Choroid plexus epithelial cell (primary cell): ENCODE data around the gene GPX7.

Source experiments
- DNase-seq: peaks from one replicate; pipeline ENCODE4 v3.0.0-alpha.2; 2010; ENCODE audit warnings: low read depth
- H3K4me3 ChIP-seq: 2 replicates; pipeline ENCODE4 v1.5.1; 2011; ENCODE audit warnings: low read depth, mild to moderate bottlenecking, control low read depth, low read length, moderate library complexity
- TF ChIP-seq, protein P1 (sequence below): conservative IDR thresholded peaks from 2 replicates; pipeline ENCODE4 v1.5.1; 2011; ENCODE audit warnings: low read depth, mild to moderate bottlenecking, control low read depth, inconsistent platforms, low read length, moderate library complexity

GPX7 gene

GRCh38 chr1:52588027-52588426, 14.1 kb upstream of the GPX7 start:
- no peak for DNase-seq
- H3K4me3 ChIP-seq: no peak overlapping the region
- TF ChIP-seq, protein P1, sequence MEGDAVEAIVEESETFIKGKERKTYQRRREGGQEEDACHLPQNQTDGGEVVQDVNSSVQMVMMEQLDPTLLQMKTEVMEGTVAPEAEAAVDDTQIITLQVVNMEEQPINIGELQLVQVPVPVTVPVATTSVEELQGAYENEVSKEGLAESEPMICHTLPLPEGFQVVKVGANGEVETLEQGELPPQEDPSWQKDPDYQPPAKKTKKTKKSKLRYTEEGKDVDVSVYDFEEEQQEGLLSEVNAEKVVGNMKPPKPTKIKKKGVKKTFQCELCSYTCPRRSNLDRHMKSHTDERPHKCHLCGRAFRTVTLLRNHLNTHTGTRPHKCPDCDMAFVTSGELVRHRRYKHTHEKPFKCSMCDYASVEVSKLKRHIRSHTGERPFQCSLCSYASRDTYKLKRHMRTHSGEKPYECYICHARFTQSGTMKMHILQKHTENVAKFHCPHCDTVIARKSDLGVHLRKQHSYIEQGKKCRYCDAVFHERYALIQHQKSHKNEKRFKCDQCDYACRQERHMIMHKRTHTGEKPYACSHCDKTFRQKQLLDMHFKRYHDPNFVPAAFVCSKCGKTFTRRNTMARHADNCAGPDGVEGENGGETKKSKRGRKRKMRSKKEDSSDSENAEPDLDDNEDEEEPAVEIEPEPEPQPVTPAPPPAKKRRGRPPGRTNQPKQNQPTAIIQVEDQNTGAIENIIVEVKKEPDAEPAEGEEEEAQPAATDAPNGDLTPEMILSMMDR: no peak

GRCh38 chr1:52588535-52588934, 13.6 kb upstream of the GPX7 start:
- H3K4me3 ChIP-seq: no peak overlapping the region
- no peak for DNase-seq
- TF ChIP-seq, protein P1: no peak

- H3K4me3 ChIP-seq: no peak overlapping the region
- DNase-seq: no peak
- TF ChIP-seq, protein P1: no peak
Observed at GRCh38 chr1:52590266-52590665, 11.9 kb upstream of the GPX7 start.

GRCh38 chr1:52592637-52593323, 9.4 kb upstream of the GPX7 start:
- DNase-seq: no peak
- TF ChIP-seq, protein P1: no peak
- no peak overlapping the region for H3K4me3 ChIP-seq

- no peak for DNase-seq
- TF ChIP-seq, protein P1: no peak
- H3K4me3 ChIP-seq: no peak overlapping the region
Observed at GRCh38 chr1:52593495-52593894, 8.7 kb upstream of the GPX7 start.

DNA sequence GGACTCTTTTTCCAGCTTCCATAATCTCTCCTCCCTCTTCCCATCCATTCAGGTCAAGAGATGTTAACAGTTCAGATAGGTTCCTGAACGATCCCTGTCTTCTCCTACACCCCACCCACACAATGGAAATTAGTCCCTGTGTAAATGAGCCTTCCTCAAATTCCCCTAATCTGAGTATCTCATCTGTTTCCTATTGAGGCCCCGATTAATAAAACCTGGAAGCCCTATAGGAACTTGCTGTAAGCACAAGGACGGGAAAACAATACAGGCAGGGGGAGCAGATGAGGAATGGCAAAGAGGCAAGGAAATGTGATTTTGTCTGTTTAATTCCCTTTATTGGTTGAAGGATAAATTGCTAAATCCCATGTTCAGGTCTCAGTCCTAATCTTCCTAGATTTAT, 7.1 kb upstream of the GPX7 start:
- no peak overlapping the region for H3K4me3 ChIP-seq
- TF ChIP-seq, protein P1: no peak
- DNase-seq: no peak

DNA sequence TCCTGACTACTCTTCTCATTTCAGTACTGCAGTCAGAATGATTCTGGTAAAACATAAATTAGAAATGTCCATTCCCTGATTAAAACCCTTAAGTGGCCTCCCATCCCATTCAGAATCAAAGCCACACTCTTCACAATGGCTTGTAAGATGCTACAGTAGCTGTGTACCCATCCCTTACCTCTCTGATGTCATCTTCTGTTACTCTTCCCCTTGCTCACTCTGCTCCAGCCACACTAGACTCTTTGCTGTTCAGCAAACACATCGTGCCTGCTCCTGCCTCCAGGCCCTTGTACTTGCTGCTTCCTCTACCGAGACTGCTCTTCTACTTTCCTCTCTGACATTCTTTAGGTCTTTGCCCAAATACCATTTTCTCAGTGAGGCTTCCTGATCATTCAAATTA, 4.3 kb upstream of the GPX7 start:
- H3K4me3 ChIP-seq: no peak overlapping the region
- DNase-seq: no peak
- TF ChIP-seq, protein P1: no peak
